K562 (cell line): ENCODE measurements around the gene ACP1. TPM values are rescaled to one million over a fixed set of nuclear protein-coding genes. Genes with fewer than 3 reads are reported as not detected.
A peak's percentile ranks its signal among the peaks of the same experiment; 100 is the strongest.

ENCODE experiments used
- ATAC-seq: fragments of 200-7000 bp; cut with Tn5 transposase; 3 replicates; pipeline ENCODE4 v1.9.1; 2020; ENCODE audit warnings: moderate library complexity
- BruUV-seq: library from RNA; stranded (reverse); fragments of 400-500 nt; replicated peaks from 2 replicates; lab custom pipeline; 2021; lab: Mats Ljungman, UMichigan
- CTCF ChIA-PET: fragments of 300-600 bp; formaldehyde crosslinking; extraction: SDS; loops from one replicate; lab custom pipeline; 2021; ENCODE audit warnings: low intra/inter-chr PET ratio; lab: Yijun Ruan, JAX
- POLR2A ChIA-PET: fragments of 300-600, 350-650 bp; sonication (Branson Sonifier 250); formaldehyde crosslinking; extraction: SDS; loops from one replicate; lab custom pipeline; 2021; ENCODE audit warnings: antibody characterized with exemption, inconsistent platforms; lab: Yijun Ruan, JAX
- DNase-seq, 4 experiments: peaks; one replicate each; pipeline versions ENCODE4 v3.0.0 to v3.0.0-alpha.2; 2011 to 2018; ENCODE audit warnings: low spot score in 3 of 4, mixed read lengths in 3 of 4; ENCODE audit errors: extremely low read depth in 1 of 4
- FAIRE-seq: peaks from 2 replicates; lab custom pipeline; 2011; peaks lifted over from hg19 to GRCh38; lab: Jason Lieb, UNC
- H2AFZ ChIP-seq: 2 replicates; pipeline ENCODE4 v1.6.0; 2011; ENCODE audit warnings: low read depth, low read length, control low read depth, inconsistent platforms
- H3K27ac ChIP-seq: fragments of 200-600 bp; 3 replicates; pipeline ENCODE4 v1.8.0; 2011; ENCODE audit warnings: low read depth, mild to moderate bottlenecking, control low read depth, inconsistent platforms, low read length, moderate library complexity, mixed read lengths; ENCODE audit errors: extremely low read depth
- H3K27me3 ChIP-seq, 2 experiments: fragments of 300-600 bp in 1 of 2; 2 replicates in 1 of 2; 3 replicates in 1 of 2; pipeline versions ENCODE4 v1.6.0 to v1.8.0; 2011; ENCODE audit warnings: inconsistent platforms in 2 of 2, low read length in 2 of 2, mild to moderate bottlenecking in 1 of 2, mixed read lengths in 1 of 2, moderate library complexity in 1 of 2; ENCODE audit not compliant: control insufficient read depth in 2 of 2, insufficient read depth in 2 of 2
- H3K36me3 ChIP-seq: fragments of 300-600 bp; 3 replicates; pipeline ENCODE4 v1.8.0; 2011; ENCODE audit warnings: mild to moderate bottlenecking, low read length, inconsistent platforms; ENCODE audit not compliant: control insufficient read depth, insufficient read depth
- H3K4me1 ChIP-seq, 2 experiments: fragments of 200-600 bp in 1 of 2; replicated peaks in 1 of 2; 2 replicates in 1 of 2; 3 replicates in 1 of 2; pipeline versions ENCODE4 v1.5.1 to v1.8.0; 2011; ENCODE audit warnings: inconsistent platforms in 2 of 2, low read length in 2 of 2, mild to moderate bottlenecking in 1 of 2, mixed read lengths in 1 of 2, moderate library complexity in 1 of 2; ENCODE audit not compliant: control insufficient read depth in 2 of 2, insufficient read depth in 2 of 2
- H3K4me2 ChIP-seq: 2 replicates; pipeline ENCODE4 v1.6.1; 2011; ENCODE audit warnings: low read length, control low read depth, inconsistent platforms, mixed read lengths; ENCODE audit not compliant: insufficient read depth
- H3K4me3 ChIP-seq: fragments of 200-600 bp; sonication (generic), shearing (Covaris generic); 2 replicates; pipeline ENCODE4 v1.5.1; 2016; ENCODE audit warnings: control low read depth, inconsistent platforms
- H3K79me2 ChIP-seq: fragments of 200-600 bp; 3 replicates; pipeline ENCODE4 v1.8.0; 2011; ENCODE audit warnings: low read length, inconsistent platforms; ENCODE audit not compliant: control insufficient read depth, insufficient read depth
- H3K9ac ChIP-seq, 2 experiments: 2 replicates each; pipeline versions ENCODE4 v1.6.0 to v1.6.1; 2011; ENCODE audit warnings: low read depth in 2 of 2, low read length in 2 of 2, control low read depth in 1 of 2, inconsistent platforms in 1 of 2, mild to moderate bottlenecking in 1 of 2, mixed read lengths in 1 of 2; ENCODE audit not compliant: insufficient read depth in 1 of 2
- H3K9me1 ChIP-seq: one replicate; pipeline ENCODE4 v1.6.0; 2011; ENCODE audit warnings: inconsistent platforms, mild to moderate bottlenecking, low read length, moderate library complexity; ENCODE audit not compliant: control insufficient read depth, insufficient read depth
- H3K9me3 ChIP-seq: replicated peaks from 2 replicates; pipeline ENCODE4 v1.5.1; 2011; ENCODE audit warnings: low read depth, low read length, inconsistent platforms; ENCODE audit not compliant: control insufficient read depth, insufficient read depth
- H4K20me1 ChIP-seq: replicated peaks from 2 replicates; pipeline ENCODE4 v1.6.1; 2011; ENCODE audit warnings: low read length, inconsistent platforms, mixed read lengths; ENCODE audit not compliant: control insufficient read depth, insufficient read depth
- BCL6 ChIP-seq: fragments of 250-450 bp; sonication (Bioruptor Pico); IDR thresholded peaks from 2 replicates; pipeline ENCODE4 v1.4.0; 2020
- CCAR2 ChIP-seq: fragments of 200-400 bp; formaldehyde crosslinking; IDR thresholded peaks from 2 replicates; pipeline ENCODE4 v1.6.1; 2017; ENCODE audit warnings: mild to moderate bottlenecking, low read depth, low read length
- EGR1 ChIP-seq: fragments of 450-650 bp; conservative IDR thresholded peaks from 2 replicates; pipeline ENCODE4 v1.6.1; 2017; ENCODE audit warnings: mild to moderate bottlenecking
- ELF2 ChIP-seq: fragments of 250-450 bp; sonication (Bioruptor Pico); IDR thresholded peaks from 2 replicates; pipeline ENCODE4 v1.5.0; 2021; ENCODE audit warnings: mild to moderate bottlenecking
- ELF4 ChIP-seq: fragments of 450-650 bp; formaldehyde crosslinking; IDR thresholded peaks from 2 replicates; pipeline ENCODE4 v1.4.0; 2022; ENCODE audit warnings: missing genetic modification characterization
- FOXJ2 ChIP-seq: fragments of 200-800 bp; sonication (Bioruptor generic); IDR thresholded peaks from 2 replicates; pipeline ENCODE4 v1.6.1; 2016; ENCODE audit warnings: missing genetic modification characterization, missing compliant biosample characterization
- GATAD2B ChIP-seq: fragments of 450-650 bp; IDR thresholded peaks from 2 replicates; pipeline ENCODE4 v1.6.1; 2017; ENCODE audit warnings: mild to moderate bottlenecking, borderline replicate concordance
- HMBOX1 ChIP-seq: sonication (generic); IDR thresholded peaks from 2 replicates; pipeline ENCODE4 v1.6.1; 2016
- HNRNPUL1 ChIP-seq: fragments of 200-400 bp; formaldehyde crosslinking; IDR thresholded peaks from 2 replicates; pipeline ENCODE4 v1.6.1; 2017; ENCODE audit warnings: low read length
- LEF1 ChIP-seq: fragments of 450-650 bp; IDR thresholded peaks from 2 replicates; pipeline ENCODE4 v1.6.1; 2016; ENCODE audit warnings: mild to moderate bottlenecking
- MCM2 ChIP-seq: fragments of 450-650 bp; IDR thresholded peaks from 2 replicates; pipeline ENCODE4 v1.6.1; 2017; ENCODE audit warnings: low read depth, mild to moderate bottlenecking
- MCM3 ChIP-seq: fragments of 450-650 bp; IDR thresholded peaks from 2 replicates; pipeline ENCODE4 v1.6.1; 2016
- NFATC3 ChIP-seq: fragments of 450-650 bp; IDR thresholded peaks from 2 replicates; pipeline ENCODE4 v1.6.1; 2017; ENCODE audit warnings: mild to moderate bottlenecking
- PML ChIP-seq: IDR thresholded peaks from 2 replicates; pipeline ENCODE4 v1.6.1; 2012; ENCODE audit warnings: low read length, inconsistent platforms
- PYGO2 ChIP-seq: fragments of 450-650 bp; IDR thresholded peaks from 2 replicates; pipeline ENCODE4 v1.6.1; 2016; ENCODE audit warnings: mild to moderate bottlenecking, missing genetic modification characterization, moderate library complexity, missing compliant biosample characterization
- SMAD1 ChIP-seq: fragments of 150-350 bp; IDR thresholded peaks from 2 replicates; pipeline ENCODE4 v1.6.1; 2014; ENCODE audit warnings: low read length, low read depth; ENCODE audit not compliant: partially characterized antibody
- SP1 ChIP-seq: sonication (generic); formaldehyde crosslinking; IDR thresholded peaks from 2 replicates; pipeline ENCODE4 v1.8.1; 2022; ENCODE audit warnings: mild to moderate bottlenecking, missing genetic modification reagents
- TAF15 ChIP-seq: fragments of 200-400 bp; formaldehyde crosslinking; IDR thresholded peaks from 2 replicates; pipeline ENCODE4 v1.6.1; 2017; ENCODE audit warnings: mild to moderate bottlenecking, low read depth, low read length, moderate library complexity
- TEAD4 ChIP-seq, 2 experiments: sonication (generic) in 1 of 2; formaldehyde crosslinking in 1 of 2; IDR thresholded peaks; 2 replicates each; pipeline versions ENCODE4 v1.6.1 to v1.8.0; 2012 to 2022; ENCODE audit warnings: borderline replicate concordance in 1 of 2, inconsistent platforms in 1 of 2, low read length in 1 of 2, mild to moderate bottlenecking in 1 of 2, missing genetic modification reagents in 1 of 2
- TRIM24 ChIP-seq, 2 experiments: fragments of 450-650 bp; IDR thresholded peaks; 2 replicates each; pipeline ENCODE4 v1.6.1; 2016
- ZBTB43 ChIP-seq: sonication (generic); formaldehyde crosslinking; IDR thresholded peaks from 2 replicates; pipeline ENCODE4 v1.8.0; 2023; ENCODE audit warnings: mild to moderate bottlenecking, missing genetic modification reagents
- ZFP1 ChIP-seq: fragments of 450-650 bp; formaldehyde crosslinking; IDR thresholded peaks from 2 replicates; pipeline ENCODE4 v1.4.0; 2020; ENCODE audit warnings: mild to moderate bottlenecking, mixed read lengths
- ZFX ChIP-seq: sonication (generic); formaldehyde crosslinking; IDR thresholded peaks from 2 replicates; pipeline ENCODE4 v1.8.0; 2022; ENCODE audit warnings: mild to moderate bottlenecking, missing genetic modification reagents, moderate library complexity
- ZKSCAN8 ChIP-seq: fragments of 200-800 bp; sonication (Bioruptor generic); IDR thresholded peaks from 2 replicates; pipeline ENCODE4 v1.6.1; 2016; ENCODE audit warnings: missing genetic modification characterization, missing compliant biosample characterization
- ZNF121 ChIP-seq: sonication (generic); formaldehyde crosslinking; conservative IDR thresholded peaks from 2 replicates; pipeline ENCODE4 v1.8.0; 2022; ENCODE audit warnings: missing genetic modification reagents
- ZNF23 ChIP-seq: fragments of 250-450 bp; sonication (Bioruptor Pico); IDR thresholded peaks from 2 replicates; pipeline ENCODE4 v1.4.0; 2020; ENCODE audit warnings: mild to moderate bottlenecking
- ZNF644 ChIP-seq: fragments of 200-800 bp; sonication (Bioruptor generic); IDR thresholded peaks from 2 replicates; pipeline ENCODE4 v1.6.1; 2016; ENCODE audit warnings: low read depth, missing genetic modification characterization, missing compliant biosample characterization
- WGBS: fragments of 100-300 bp; shearing (Covaris generic); methylation state at CpG from one replicate; pipeline ENCODE4 v1.1.6; 2016; ENCODE audit warnings: low coverage, mixed read lengths; ENCODE audit not compliant: insufficient coverage; ENCODE audit errors: missing lambda C conversion rate; 5-methylcytosine and 5-hydroxymethylcytosine counted together
- in situ Hi-C: fragments of 300-500 bp; cut with MboI; formaldehyde crosslinking; loops from 4 replicates; pipeline ENCODE4 v1.15.0; 2018; ENCODE audit warnings: inconsistent platforms, mixed read lengths
- intact Hi-C: fragments of 100-400 bp; cut with micrococcal nuclease; formaldehyde crosslinking; loops from 2 replicates; pipeline ENCODE4 v1.14.2; 2022
- polyA plus RNA-seq, 8 experiments: library from polyadenylated mRNA; depleted of rRNA in 4 of 8; stranded (reverse) in 5 of 8; unstranded in 3 of 8; fragments of >200 nt; fragmentation: Nextera tagmentation in 2 of 8; fragmentation: Illumina TruSeq in 1 of 8; extraction: Ambion mirVana in 2 of 8; extraction: Trizol in 1 of 8; gene quantifications; 2 replicates each; pipeline versions ENCODE4 v1.2.1 to v1.2.3, GENCODE V29; 2011 to 2014; ENCODE audit warnings: inconsistent platforms in 1 of 8, missing spikeins in 1 of 8
- total RNA-seq, 7 experiments: library from RNA; depleted of rRNA in 6 of 7; stranded (reverse); fragments of >200 nt in 6 of 7; fragmentation: Illumina TruSeq in 2 of 7; extraction: Trizol in 2 of 7; gene quantifications; 2 replicates each; pipeline versions ENCODE4 v1.2.1 to v1.2.3, GENCODE V29; 2011 to 2021; ENCODE audit warnings: low replicate concordance in 1 of 7

Gene ACP1
- total and polyA plus RNA-seq, 9 of the 15 experiments (the other 6 are each of a cell fraction or from before 2014, with no cell fraction given), result 139 to 493 (median 189) TPM

GRCh38 chr2:319059-319600, 54.4 kb downstream of the ACP1 start:
- BruUV-seq, result no TSS peak
- peaks cover 17 to 55% of the 10 kb centered on the region in 2 experiments; a peak in 3 of 5 replicates for H3K27me3 ChIP-seq
- no peaks in the 10 kb centered on the region for H3K9me1 ChIP-seq
- intact Hi-C loops (no loop called here), in situ Hi-C loops (no loop called here)
- no peak overlapping the region for H3K4me3 ChIP-seq
- peaks cover 0 to 19% of the 10 kb centered on the region in 2 experiments; a peak in 1 of 5 replicates for H3K4me1 ChIP-seq
- ChIA-PET CTCF (no interaction called here), POLR2A (no interaction called here)
- no peak for FAIRE-seq
- DNase-seq, result no peak
- ATAC-seq, result no peak
- no peak overlapping the region for H2AFZ ChIP-seq
- H3K9me3 ChIP-seq, result no peaks in the 10 kb centered on the region
- no peaks in the 10 kb centered on the region for H3K36me3 ChIP-seq
- H3K9ac ChIP-seq, result no peak overlapping the region
- no peaks in the 10 kb centered on the region for H4K20me1 ChIP-seq
- 16% methylated on average over 5 of the region's 34 CpGs for WGBS
- H3K4me2 ChIP-seq, result no peak overlapping the region
- H3K27ac ChIP-seq, result no peak overlapping the region
- no peaks in the 10 kb centered on the region for H3K79me2 ChIP-seq
- TF ChIP-seq LEF1 (no peak), NFATC3 (no peak), ZKSCAN8 (CRISPR knock-in tag) (peak; percentile 80), ZNF23 (CRISPR knock-in tag) (no peak), ZFX (CRISPR knock-in tag) (no peak), HNRNPUL1 (peak; percentile 92), MCM3 (no peak), TEAD4 (IDR thresholded peaks at IDR 0.05; ENCODE audit: low read length) (peak; percentile 53), TEAD4 (CRISPR knock-in tag; IDR thresholded peaks at IDR 0.05; ENCODE audit: borderline replicate concordance) (no peak), SP1 (no peak), ZNF121 (no peak), CCAR2 (no peak), GATAD2B (no peak), PYGO2 (no peak), ZNF644 (tag) (no peak), HMBOX1 (no peak), TRIM24 (IDR thresholded peaks at IDR 0.05) (peak; percentile 65 to 86; a peak in 3 of 4 replicates), ELF4 (CRISPR knock-in tag) (no peak), SMAD1 (no peak), MCM2 (no peak), TAF15 (no peak), ZFP1 (CRISPR knock-in tag) (no peak), ZBTB43 (CRISPR knock-in tag) (peak; percentile 98), BCL6 (no peak), ELF2 (no peak), EGR1 (peak; percentile 97), PML (no peak), FOXJ2 (tag) (no peak)
